GM13977 (cell line): ENCODE data around the gene CACNA2D3.

Experiments used
- DNase-seq: peaks from one replicate; pipeline ENCODE4 v3.0.0; 2012; ENCODE audit warnings: low spot score
- CTCF ChIP-seq: IDR thresholded peaks from 2 replicates; pipeline ENCODE4 v1.5.1; 2012; ENCODE audit warnings: mild to moderate bottlenecking, control low read depth; ENCODE audit not compliant: insufficient read depth; ENCODE audit errors: extremely low read depth, missing control alignments
- in situ Hi-C: fragments of 300-500 bp; cut with MboI; formaldehyde crosslinking; loops from one replicate; pipeline ENCODE4 v1.12.0; 2022; ENCODE audit warnings: low sequenced_read_pairs, low pct_unique_long_range_greater_than_20kb, mixed read lengths, inconsistent platforms; ENCODE audit not compliant: unreplicated experiment

CACNA2D3 gene

GRCh38 chr3:55014081-55014480 lies 891.7 kb downstream of the CACNA2D3 start:
- no peak for TF ChIP-seq CTCF
- no peak for DNase-seq
- in situ Hi-C loops: no loop called here

- in situ Hi-C loops: no loop called here
- DNase-seq: no peak
- no peak for TF ChIP-seq CTCF
Observed at GRCh38 chr3:55014906-55015305, 892.6 kb downstream of the CACNA2D3 start.

GRCh38 chr3:55017876-55018275 lies 895.5 kb downstream of the CACNA2D3 start:
- no peak for DNase-seq
- in situ Hi-C loops: no loop called here
- no peak for TF ChIP-seq CTCF

GRCh38 chr3:55030938-55031337 lies 908.6 kb downstream of the CACNA2D3 start:
- in situ Hi-C loops: no loop called here
- no peak for TF ChIP-seq CTCF
- no peak for DNase-seq

GRCh38 chr3:55036883-55037577 lies 914.7 kb downstream of the CACNA2D3 start:
- in situ Hi-C loops: no loop called here
- no peak for TF ChIP-seq CTCF
- no peak for DNase-seq

- no peak for TF ChIP-seq CTCF
- in situ Hi-C loops: no loop called here
- DNase-seq: no peak
Observed at GRCh38 chr3:55042591-55042990, 920.2 kb downstream of the CACNA2D3 start.

GRCh38 chr3:55044486-55044885 lies 922.1 kb downstream of the CACNA2D3 start:
- DNase-seq: no peak
- TF ChIP-seq CTCF: no peak
- in situ Hi-C loops: no loop called here
